Kidney glomerular epithelial cell (primary cell): ENCODE results near the gene PFKFB4.
A peak's percentile ranks its signal among the peaks of the same experiment; 100 is the strongest.

ENCODE experiments used
- DNase-seq: peaks from one replicate; lab custom pipeline; 2025; lab: John Stamatoyannopoulos, UW

The PFKFB4 gene

DNA sequence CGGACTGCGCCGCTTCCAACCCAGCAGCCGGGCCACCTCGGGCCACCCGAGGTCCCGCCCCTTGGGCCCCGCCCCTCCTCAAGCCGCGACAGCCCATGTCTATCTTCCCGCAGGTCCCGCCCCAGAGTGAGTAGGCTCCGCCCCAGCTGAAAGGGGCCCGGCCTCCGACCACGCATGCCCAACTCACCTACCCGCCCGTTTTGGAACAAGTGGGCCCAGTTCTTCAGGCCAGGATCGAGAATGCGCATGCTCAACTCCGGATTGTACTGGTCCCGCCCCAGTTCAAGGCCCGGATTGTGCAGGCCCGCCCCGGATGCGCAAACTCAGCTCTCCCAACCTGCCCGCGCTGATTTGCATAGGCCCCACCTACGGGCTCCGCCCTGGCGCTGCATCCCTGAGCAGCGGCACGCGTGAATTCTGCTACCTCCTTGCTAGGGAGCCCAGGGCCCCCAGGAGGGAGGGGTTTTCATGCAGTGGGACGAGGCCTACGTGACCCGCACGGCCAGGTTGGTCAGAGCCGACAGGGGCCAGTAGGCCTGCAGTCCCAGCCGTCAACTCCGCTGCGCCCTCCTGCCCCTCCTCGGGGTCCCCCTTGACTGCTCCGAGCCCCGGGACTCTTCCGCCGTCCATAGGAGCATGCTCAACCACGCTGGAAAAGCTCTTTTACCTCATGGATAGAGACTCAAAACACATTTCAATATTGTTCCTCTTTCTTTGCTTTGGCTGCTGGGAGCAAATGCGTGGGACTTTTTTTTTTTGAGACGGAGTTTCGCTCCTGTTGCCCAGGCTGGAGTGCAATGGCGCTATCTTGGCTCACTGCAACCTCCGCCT, at the start of gene PFKFB4:
Gene PFKFB4 (minus strand): TSS at position 8 of the 831 bp plus-strand sequence. CDS start 26 bp downstream, outside the sequence.
- DNase-seq, result peak; percentile 97

DNA sequence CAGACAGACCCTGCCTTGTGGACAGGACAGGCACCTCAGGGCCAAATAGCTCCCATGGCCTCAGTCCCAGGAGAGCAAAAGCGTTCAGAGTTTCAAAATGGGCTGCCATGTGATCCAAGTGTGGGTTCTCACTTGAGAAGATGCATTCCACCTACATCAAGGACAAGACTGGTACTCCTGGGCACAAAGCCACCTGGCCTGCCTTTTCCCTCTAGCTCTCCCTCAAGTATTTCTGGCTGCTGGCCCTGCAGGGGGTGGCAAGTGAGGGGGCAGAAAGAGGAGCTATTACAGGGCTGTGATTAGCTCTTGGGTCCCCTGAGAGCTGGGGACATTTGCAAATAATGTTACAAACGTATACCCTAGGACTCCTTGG, 45.0 kb upstream of the PFKFB4 start:
- DNase-seq, result no peak

DNA sequence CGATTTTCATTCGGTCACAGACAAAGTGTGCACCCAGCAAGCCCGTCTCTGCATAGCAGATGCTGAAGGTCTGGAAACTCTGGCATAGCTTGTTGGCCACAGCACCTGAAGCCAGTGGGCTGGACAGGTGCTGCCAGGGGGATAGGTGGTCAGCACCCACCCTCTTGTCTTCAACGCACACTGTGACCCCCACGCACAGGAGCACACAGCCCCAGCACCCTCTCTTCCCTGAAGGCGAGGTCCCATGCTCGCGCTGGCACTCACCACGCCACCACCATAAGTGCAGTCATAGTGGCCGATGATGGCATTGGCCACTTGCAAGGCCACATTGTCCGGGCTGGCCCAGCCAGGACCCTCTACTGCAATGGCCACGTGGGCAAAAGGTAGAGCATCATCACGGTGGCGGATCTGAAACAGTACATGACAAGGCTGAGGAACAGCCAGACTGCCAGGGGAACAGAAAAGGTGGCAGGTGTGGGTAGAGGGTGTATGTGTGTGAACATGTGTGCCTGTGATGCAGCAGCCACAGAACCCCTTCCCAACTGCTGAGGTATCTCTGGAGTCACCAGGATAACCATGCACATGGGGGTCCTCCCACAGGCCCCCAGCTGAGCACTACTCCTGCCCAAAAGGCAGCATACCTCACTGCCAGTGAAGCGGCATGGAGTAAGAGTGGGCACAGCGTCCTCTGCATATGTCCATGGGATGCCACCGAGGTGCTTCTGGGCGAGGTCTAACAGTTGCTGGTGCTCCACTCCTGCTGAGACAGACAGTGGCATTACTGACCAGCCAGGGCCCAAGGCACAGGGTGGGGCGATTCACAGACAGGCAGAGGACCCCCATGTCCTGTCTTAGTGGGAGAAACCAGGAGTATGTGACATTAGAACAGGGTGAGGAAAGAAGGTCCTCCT, 44.4 kb upstream of the PFKFB4 start:
- DNase-seq, result no peak

DNA sequence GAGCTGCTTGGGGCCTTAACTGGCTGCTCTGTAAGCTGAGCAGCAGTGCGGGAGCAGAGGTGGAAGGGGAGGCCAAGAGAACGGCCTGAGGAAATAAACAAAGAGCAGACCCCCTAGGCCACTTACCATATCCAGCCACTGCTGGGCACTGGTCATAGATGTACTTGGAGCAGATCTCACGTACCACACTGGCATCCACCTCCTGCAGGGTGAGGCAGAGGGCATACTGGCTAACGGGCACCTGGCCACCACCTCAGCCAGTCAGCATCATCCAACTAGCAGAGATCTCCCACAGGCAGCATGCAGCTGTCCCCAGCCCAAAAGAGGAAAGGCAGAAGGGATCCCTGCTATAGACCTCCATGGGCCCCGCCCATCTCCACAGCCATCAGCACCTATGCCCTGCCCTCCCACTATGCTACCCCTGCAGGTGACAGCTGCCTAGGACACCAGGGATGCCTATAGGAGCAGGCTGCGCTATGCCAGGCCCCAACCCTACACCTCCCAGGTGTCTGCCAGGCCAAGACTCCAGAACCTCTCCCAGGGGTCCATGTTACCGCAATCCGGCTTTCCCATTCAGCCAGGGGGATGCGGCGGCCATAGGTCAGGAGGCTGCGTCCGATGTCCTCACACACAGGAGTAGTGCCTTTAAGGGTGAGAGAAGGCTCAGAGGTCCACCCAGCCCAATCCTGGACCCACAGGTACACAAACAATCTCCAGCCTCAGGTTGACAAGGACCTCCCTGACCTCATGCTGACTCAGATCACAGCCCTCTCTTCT, 43.1 kb upstream of the PFKFB4 start:
- no peak for DNase-seq

DNA sequence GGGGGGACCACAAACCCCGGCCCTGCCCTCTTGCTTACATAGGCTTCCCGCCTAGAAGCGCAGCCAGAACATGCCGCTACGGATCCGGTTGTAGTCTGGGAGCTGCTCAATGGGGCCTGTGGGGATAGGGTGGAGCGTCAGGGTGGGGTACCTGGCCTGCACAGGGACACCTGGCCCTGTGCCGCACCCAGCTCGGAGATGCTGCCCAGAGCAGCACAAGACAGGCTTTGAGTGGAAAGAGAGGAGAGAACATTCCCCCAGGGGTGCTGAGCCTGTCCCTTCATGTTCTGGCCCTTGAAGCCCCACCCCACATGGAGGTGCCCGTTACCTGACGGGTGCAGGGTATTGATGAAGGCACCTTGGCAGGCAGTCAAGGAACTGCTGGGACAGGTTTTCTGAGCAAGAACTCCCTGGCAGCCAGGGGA, 42.5 kb upstream of the PFKFB4 start:
- DNase-seq, result no peak

DNA sequence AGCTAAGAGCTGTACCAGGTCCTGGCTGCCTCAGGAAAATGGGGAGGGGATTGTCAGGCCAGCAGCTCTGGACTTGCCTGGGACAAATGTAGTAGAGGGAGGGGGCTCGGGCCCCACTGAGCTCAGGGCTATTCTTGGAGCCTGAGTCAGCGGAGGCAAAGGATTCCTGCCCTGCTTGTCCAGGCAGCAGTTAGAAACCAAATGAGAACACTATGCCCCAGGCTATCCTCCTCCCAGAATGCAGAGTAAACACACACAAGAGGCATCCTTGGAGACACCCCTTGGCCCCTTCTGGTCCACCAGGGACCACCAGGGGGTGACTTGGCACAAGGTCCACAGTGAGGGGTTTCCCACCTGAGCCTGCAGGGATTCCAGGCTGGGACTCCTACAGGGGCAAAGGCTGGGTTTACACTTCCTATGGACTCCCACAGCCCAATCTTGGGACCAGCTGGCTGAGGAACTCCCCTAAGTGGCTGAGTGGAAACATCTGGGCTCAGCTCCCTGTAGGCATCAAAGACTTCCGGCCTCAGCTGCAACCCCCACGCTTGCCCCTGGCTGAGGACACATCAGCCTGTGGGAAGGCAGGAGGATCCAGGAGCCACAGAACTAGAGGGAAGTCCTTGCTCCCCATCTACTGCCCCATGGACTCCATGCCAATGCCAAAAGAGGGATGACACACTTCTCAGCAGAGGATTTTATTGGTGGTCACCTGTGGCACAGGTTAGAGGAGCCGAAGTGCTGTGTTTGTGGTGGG, 41.9 kb upstream of the PFKFB4 start:
- DNase-seq, result peak; percentile 21

DNA sequence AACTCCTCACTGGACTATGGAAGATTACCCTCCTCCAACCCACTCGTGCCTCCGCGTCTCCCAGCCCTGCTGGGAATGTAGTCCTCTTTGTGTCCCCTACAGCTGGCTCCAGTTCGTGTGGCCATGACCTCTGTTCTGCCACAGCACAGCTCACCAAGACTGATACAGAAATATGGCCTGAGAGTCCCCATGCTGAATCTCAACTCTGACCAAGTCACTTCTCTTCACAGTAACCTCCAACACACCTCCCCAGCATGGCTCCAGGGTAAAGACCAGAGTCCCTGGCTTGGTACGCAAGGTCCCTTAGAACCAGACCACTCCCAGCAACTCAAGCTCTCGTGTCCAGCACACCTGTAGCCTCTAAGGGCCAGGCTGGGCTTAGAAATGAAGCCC, 40.8 kb upstream of the PFKFB4 start:
- DNase-seq, result no peak

DNA sequence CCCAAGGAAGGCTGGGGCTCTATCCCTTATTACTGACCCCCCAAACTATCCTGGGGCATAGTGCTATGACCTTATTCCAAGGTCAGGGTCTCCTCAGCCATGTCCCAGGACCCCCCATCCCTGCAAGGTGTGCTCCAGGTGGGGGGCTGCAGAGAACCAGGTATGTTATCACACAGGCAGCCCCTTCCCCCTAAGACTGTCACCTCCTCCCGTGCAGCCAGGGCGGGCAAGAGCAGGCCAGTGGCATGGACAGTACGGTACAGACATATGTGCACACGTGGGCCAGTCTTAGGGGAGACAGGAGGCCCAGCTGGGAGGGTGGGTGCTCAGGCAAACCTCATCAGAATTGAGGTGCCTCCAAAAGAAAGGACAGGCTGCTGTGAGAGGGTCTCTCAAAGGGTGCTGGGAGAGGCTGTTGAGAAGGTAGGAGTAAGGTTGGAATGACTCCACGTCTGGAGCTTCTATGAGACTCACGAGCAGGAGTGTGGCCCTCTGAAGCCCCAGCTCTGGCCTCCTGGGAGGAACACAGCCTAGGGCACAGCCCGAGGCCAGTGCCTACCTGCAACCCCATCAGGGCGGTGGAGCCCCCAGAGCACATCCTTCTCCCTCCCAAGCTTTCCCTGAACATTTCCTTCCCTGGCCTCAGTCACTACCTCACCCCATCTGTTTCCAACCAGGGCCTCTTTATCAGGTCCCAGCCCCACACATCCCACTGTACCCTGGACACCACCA, 40.2 kb upstream of the PFKFB4 start:
- no peak for DNase-seq

DNA sequence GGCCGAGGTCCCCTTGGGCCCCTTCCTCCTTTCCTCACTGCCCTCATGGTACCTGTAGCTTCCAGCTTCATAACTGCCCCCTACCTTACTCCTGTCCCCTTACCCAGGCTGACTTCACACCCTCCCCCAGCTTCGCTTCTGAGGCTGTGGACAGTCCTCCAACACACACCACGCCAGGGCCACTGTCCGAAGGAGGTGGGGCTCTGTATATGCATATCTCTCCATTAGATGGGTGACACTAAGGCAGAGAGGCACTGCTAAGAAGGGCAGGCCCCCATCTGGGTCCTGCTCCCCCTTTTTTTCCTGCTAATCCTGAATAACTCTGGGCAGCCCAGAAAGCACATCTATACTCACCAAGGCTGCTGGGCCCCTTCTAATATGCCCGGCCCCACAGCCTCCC, 39.6 kb upstream of the PFKFB4 start:
- DNase-seq, result no peak

DNA sequence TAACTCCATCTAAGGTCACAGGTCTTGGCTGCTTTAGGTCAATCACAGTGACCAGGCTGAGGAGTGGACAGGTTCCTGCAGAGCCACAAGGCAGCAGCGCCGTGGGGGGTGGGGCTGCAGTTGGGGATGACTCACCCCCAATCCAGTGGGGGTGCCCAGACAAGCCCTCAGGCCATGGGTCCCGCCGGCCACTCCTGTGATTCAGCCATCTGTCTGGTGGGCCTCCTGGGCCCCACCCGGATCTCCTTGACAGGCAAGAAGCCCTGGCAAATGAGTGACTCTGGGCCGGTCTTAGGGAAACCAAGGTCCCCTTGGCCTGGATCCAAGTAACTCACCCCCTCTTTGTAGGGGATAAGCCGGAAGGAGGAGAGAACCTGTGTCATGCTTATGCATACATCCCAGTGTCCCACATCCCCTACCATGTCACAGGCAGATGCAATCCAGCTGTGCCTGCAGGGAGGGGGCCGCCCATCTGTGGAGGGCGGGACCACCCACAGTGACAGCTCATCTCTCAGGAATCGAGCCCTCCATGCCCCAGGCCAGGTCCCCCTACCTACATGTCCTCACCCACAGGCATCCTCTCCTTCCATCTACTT, 39.0 kb upstream of the PFKFB4 start:
- peak; percentile 96 for DNase-seq

DNA sequence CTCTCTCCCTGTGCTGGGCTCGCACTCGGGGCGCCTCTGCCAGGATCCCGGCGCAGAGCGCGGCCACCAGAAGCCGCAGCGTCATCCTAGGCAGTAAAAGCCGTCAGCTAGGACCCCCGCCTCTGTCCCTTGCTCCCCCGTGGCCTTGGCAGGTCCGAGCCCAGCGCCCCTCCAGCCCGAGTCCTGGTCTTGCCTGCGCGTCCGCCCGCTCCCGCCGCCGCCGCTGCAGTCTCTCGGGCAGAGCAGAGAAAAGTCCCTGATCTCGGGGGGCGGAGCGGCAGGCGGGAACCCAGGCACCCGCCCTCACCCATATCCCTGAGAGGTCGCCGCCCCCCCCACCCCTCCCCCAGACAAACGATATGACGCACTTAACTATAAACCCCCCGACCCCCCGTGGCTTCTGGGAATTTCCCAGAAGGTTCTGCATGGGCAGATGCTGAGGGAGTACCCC, 38.5 kb upstream of the PFKFB4 start, which contains the start of gene COL7A1:
Gene COL7A1 (minus strand): TSS at position 255 of the 451 bp plus-strand sequence. CDS start 170 bp downstream, at position 85.
- DNase-seq, result no peak

DNA sequence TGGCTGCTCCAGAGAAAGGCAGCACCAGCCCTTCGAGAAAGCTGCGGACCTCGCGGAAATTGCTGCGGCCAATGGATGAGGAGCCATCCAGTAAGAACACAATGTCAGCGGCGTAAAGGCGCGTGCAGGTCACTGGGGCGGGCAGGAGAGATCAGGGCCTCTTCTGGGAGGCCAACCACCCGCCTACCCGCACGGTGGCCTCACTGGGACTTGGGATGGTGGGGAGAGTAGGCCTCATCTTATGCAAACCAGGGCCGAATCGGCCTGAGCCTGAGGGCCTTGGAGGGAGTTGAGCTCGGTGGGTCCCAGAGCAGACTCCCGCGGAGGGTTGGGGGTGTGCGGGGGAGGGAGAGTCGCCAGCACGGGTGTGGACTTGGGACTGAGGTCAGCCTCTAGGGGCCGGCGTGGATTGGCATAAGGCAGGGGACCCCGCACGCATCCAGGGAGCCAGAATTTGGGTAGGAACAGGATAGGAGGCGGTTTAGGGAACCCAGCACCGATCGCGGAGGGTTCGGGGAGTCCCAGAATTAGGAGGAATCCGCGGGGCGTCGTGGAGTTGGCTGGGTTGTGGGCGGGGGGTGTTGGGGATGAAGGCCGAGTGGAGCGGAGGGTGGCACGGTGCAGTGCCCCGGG, 37.9 kb upstream of the PFKFB4 start:
- DNase-seq, result no peak

DNA sequence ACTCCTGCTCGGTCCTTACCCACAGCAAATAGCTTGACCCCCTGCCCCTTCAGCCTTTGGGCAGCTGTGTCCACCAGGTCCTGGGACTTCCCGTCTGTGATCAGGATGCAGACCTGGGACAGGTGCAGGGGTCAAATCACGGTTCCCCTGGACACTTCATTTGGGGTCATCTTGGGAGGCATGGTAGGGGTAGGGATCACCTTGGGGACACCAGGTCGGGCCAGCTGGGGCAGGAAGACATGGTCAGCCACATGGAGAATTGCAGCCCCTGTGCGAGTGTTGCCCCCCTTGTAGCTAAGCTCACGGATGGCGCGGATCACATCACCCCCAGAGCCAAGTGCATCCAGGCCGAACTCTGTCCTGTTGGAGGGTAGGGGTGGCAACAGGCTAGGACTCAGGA, 36.7 kb upstream of the PFKFB4 start:
- no peak for DNase-seq

DNA sequence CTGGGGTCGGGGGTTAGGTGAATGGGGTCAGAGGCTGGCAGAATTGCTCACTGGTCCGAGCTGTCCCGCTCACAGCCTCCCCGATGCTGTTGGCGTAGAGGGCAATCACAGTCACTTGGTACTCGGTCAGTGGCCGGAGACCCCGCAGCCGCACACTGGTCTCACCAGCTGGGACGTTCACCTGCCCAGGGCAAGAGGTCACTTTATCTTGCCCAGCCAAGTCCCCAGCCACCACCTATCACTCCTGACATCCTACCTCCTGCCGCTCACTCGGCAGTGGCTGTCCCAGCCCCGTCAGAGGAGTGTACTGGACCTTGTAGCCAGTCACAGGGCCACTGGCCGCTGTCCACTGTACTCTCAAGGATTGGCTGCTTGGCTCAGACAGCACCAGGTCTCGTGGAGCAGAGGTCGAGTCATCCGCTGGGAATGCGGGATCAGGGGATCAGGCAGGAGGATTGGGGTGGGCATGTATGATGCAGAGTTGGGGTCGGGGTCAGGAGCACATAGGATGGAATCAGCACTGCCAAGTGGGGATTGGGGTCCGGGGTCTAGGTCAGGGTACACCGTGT, 36.0 kb upstream of the PFKFB4 start:
- no peak for DNase-seq

DNA sequence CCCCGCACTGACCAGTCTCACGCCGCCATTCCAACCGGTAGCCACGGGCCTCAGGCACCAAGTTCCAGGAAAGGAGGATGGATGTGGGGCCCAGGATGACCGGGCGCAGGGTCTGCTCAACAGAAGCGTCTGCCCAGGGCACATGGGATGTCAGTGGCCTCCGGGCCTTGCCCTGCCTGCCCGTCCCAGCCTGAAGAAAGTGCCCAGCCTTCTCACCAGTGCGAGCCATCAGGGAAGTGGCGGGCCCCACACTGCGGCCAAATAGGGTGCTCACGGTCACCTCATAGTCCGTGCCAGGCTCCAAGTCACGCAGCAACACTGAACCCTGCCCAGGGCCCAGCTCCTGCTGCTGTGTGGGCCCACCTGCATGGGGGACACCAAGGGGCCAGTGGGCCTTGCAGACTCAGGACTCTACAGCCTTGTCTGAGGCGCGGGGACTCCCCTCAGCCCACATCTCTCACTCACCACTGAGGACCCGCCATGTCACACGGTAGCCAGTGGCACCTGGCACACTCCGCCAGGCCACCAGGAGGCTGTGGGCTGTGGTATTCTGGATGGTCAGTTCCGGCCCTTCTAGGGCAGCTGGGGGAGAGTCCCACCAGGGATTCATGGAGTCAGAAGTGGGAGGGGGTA, 35.4 kb upstream of the PFKFB4 start:
- DNase-seq, result no peak

DNA sequence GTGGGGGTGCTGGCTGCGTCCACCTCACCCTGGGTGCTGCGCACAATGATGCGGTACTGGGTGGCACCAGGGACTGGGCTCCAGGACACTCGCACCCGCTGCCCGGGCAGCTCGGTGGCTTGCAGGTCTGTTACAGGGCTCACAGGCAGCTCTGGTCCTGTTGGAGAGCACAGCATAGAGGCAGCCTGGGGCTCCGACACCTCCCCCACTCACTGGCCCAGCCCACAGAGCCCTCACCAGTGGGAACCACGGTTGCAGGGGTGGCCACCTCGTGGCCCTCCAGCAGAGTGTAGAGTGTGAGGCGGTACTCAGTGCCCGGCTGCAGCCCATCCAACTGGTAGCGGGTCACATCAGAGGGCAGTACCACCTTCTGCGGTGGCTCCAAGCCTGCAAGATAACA, 34.8 kb upstream of the PFKFB4 start:
- DNase-seq, result no peak

DNA sequence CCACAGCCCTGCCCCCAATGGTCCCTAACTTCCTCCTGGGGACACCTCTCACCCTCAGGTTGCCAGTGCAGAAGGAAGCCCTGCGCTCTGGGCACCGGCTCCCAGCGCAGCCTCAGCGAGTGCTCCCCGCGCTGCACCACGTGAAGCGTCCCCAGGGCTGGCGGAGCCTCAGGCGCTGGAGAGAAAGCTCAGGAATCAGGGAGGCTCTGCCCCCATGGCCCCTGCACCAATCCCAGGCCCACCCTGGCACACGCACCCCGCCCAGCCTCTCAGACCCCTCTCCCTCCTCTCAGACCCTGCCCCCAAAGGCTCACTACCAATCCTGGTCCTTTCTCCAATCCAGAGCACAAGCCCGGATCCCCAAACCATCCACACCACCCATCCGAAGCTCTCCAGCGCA, 31.6 kb upstream of the PFKFB4 start:
- DNase-seq, result no peak

DNA sequence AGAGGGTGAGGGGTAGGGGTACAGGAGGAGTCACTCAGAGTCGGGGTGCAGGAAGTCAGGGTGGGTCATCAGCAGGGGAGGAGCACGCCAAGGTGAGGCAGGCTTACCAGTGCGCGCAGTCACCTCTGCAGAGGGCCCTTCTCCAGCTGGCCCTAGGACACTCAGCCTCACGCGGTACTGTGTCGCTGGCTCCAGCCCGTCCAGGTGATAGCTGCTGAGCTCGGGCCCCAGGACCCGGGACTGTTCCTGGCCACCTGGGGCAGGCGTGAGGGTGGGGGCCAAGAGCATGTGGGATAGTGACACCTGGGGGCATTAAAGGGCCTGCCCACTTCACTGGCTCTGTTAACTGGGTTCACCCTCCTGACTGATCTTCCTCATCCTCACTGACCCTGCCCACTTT, 31.1 kb upstream of the PFKFB4 start:
- no peak for DNase-seq

DNA sequence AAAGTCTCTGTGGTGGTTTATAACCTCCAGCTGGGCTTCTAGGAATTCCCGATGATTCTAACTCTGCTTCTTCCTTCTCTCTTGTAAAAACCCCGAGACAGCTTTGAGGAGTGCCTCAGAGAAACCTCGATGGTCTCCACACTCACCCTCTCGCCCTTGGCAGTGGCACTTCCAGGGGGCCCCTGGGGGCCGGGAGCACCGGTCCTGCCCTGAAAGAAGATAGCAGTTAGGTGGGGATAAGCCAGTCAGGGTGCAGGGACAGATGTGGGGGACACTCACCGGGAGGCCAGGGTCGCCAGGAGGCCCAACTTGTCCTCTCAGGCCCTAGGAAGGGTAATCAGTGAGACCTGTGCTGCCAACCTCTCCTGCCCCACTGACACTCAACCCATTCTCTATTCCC, 28.8 kb upstream of the PFKFB4 start:
- no peak for DNase-seq
